ENCODE results near the gene KLF8.

DNA sequence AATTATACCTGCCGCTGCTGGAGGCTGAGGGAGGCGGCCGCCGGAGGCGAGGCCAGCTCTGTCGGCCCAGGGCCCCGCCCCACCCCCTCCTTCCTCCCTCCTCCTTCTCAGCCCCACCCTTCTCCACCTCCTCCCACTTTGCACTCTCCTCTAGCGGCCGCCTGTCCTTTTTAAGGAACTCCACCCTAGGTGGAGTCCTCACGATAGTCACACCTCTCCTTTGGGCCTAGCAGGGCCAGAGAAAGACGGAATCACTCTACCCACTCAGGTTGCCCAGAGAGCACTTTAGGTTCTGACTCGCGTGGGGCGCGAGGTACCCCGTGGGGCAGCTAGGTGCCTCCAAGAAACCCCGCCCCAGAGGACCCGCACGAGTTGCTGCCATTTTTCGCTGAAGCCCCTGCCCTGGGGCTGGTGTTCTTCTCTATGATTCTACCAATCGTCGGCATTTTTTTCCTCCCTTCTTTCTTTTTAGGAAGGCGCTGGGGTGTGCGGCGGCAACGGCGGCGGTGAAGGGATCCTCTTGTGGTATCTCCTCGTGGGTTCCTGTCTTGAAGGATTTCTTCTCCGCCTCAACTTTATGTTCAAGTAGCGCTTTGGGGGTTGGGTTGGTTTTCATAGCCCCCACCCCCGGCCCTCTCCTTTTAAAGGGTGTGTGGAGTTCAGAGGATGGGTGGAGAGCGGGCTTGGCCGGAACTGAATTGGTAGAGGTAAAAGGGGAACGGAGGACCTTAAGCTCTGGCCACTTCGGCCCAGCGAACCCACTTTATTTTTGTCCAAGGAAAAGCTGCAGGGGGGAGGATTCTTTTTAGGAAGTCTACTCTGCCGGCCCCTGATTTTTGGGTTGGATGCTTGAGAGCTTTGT, at the start of gene KLF8:
- no peak for TF ChIP-seq ZNF274 (IDR thresholded peaks at IDR 0.05; ENCODE audit: low read depth, low read length)
- no peak for TF ChIP-seq YY1 (IDR thresholded peaks at IDR 0.05; ENCODE audit: insufficient read depth, insufficient read length)

Data from NT2/D1 (cell line).